Retinal pigment epithelial cell (primary cell): ENCODE results near the gene ACSM6.

Experiments used
- DNase-seq: peaks from one replicate; pipeline ENCODE4 v3.0.0-alpha.2; 2010; ENCODE audit warnings: low read depth
- H3K4me3 ChIP-seq: 2 replicates; pipeline ENCODE4 v1.5.1; 2011; ENCODE audit warnings: mild to moderate bottlenecking, low read length, control low read depth, moderate library complexity
- CTCF ChIP-seq: conservative IDR thresholded peaks from 2 replicates; pipeline ENCODE4 v1.5.1; 2011; ENCODE audit warnings: low read depth, low read length, control low read depth, inconsistent platforms

Gene ACSM6

GRCh38 chr10:95254629-95255028, 60.6 kb downstream of the ACSM6 start:
- no peak for DNase-seq
- TF ChIP-seq CTCF, result no peak

DNA sequence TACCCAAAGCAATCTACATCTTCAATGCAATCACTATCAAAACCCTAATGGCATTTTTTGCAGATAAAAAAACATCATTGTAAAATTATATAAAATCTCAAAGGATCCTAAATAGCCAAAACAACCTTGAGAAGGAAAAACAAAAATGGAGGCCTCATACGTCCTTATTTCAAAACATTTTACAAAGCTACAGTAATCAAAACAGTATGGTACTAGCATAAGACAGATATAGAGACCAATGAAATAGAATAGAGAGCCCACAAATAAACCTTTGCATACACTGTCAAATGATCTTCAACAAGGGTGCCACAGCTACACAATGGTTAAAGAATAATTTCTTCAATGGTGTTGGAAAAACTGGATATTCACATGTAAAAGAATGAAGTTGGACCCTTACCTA, 62.2 kb downstream of the ACSM6 start:
- no peak for DNase-seq
- H3K4me3 ChIP-seq, result no peak overlapping the region
- no peak for TF ChIP-seq CTCF

More at GRCh38 chr10:95254629-95255028, 60.6 kb downstream of the ACSM6 start:
- H3K4me3 ChIP-seq, result no peak overlapping the region

GRCh38 chr10:95257849-95258248, 63.8 kb downstream of the ACSM6 start:
- no peak for TF ChIP-seq CTCF
- no peak for DNase-seq
- H3K4me3 ChIP-seq, result no peak overlapping the region

DNA sequence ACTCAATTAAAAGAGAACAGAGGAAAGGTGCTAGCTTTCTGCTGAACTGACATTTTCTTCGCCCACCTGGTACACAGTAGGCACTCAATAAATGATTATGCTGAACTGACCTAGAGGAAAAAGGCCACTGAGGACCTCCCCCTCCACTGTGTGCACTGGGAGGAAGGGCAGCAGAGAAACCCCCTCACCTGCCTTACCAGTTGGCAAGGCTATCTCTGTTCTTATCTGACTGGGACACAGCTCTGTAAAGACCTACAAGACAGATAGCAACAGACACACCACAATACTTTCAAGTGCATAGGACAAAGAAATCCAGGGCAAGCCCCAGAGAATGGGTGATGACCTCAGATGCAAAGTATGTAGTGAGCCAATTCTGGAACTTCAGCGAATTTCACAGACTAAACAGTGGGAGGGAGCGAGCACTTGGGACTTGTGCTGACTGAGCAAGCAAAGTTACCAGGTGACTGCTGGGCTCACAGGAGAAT, 66.4 kb downstream of the ACSM6 start:
- no peak for DNase-seq
- H3K4me3 ChIP-seq, result no peak overlapping the region
- TF ChIP-seq CTCF, result no peak

DNA sequence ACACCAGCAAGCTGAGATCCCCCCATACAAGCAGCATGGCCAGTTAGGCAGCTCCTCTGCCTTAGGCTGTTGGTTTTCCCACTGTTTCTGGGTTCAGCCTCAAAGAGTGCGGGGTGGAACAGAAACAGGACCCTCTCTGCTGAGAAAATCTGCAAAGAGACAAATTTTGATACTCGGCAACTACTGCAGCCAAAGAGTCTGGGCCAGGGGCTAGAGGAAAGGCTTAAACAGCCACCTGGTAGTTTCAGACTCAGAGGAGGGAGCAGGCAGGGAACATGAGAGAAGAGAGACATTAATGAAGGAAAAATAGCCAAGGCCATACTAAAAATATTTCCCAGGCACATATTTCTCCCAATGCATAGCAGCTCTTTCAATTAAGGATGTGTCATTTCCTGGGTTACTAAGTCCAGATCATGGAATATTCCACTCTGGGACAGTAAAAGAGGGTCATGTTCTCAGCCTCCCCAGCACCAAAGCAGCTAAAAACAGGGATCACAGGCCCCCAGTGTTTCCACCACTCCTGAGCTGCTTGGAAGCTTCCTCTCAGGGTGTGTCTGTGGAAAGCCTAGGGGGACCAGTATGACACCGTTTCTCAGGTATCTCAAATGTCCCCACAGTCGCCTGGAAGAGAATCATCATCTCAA, 67.0 kb downstream of the ACSM6 start:
- DNase-seq, result no peak
- no peak overlapping the region for H3K4me3 ChIP-seq
- no peak for TF ChIP-seq CTCF

DNA sequence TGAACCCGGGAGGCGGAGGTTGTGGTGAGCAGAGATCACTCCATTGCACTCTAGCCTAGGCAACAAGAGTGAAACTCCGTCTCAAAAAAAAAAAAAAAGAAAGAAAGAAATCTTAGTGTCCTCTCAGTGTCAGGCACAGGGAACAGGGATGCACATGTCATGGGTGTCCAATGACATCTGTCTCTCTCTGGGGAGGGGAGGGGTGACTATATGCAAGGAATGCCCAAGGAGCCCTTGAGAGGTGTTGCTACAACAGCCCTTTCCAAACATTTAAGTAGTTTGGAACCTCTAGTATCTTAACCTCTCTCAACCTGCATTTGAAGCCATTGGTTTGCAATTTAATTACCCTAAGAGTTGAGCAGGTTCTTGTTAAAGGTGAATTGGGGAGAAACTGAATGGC, 67.9 kb downstream of the ACSM6 start:
- TF ChIP-seq CTCF, result no peak
- no peak overlapping the region for H3K4me3 ChIP-seq
- no peak for DNase-seq

- DNase-seq, result no peak
- no peak overlapping the region for H3K4me3 ChIP-seq
- TF ChIP-seq CTCF, result no peak
Observed at GRCh38 chr10:95262763-95263518, 68.9 kb downstream of the ACSM6 start.
